Right ventricle myocardium inferior (tissue), 1 donor: ENCODE measurements around the gene RSF1. TPM values are rescaled to one million over a fixed set of nuclear protein-coding genes. Genes with fewer than 3 reads are reported as not detected.
A peak's percentile ranks its signal among the peaks of the same experiment; 100 is the strongest.

ENCODE experiments used
- ATAC-seq: fragments of 200-7000 bp; cut with Tn5 transposase; one replicate; pipeline ENCODE4 v1.9.1; 2020; ENCODE audit warnings: mild to moderate bottlenecking, moderate library complexity
- DNase-seq: peaks from one replicate; pipeline ENCODE4 v3.0.0; 2021; ENCODE audit errors: missing footprints
- intact Hi-C: fragments of 100-400 bp; cut with DNase I; formaldehyde crosslinking; loops from one replicate; pipeline ENCODE4 v1.11.0; 2022
- total RNA-seq: library from RNA; stranded (reverse); fragmentation: NEBNext Ultra II Directional; extraction: Animal tissue kit (Norgen Biotek cat#: 25700); gene quantifications from one replicate; pipeline ENCODE4 v1.2.1, GENCODE V29; 2021
- donor health status: DM: no; HTN: yes; CAD: no; lungs with severe emphysema.

RSF1 gene
- total RNA-seq, 1 donor from 2014 or later: 34.8 TPM

DNA sequence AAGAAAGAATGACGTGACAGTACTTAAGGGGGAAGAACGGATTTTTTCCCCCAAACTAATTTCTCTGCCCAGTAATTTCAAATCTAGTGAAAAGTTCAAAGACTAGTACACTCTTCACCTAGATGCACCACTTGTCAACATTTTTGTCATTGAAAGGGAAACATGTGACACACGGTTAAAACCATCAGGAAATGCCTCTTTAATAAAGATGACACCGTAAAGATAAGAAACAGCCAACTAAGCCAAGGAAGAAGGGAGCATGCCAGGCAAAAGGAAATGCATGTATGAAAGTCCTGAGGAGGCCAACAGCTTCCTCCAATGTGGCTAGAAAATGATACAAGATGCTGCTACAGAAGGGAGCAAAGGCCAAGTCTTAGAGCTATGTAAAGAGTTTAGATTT, 49.4 kb downstream of the RSF1 start:
- no peak for ATAC-seq
- intact Hi-C loops: no loop called here
- no peak for DNase-seq

DNA sequence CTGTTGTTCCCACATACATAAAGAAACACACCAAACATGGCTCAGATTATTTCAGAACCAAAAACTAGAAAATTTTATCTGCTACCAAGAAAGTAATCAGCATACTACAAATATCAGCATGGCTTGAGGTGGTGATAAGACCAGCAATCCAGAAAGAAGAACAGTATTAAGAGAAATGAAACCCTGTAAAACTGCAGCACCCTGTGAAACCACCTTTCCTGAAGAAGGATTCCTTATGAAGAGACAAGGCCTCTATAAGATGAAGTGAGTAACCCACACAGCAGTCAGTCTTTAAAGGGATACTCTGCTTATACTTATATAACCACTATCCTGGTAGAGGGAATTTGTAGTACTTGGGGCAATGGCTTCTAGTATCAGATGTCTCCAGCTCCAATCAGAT, 49.9 kb downstream of the RSF1 start:
- DNase-seq (no peak), ATAC-seq (no peak)
- intact Hi-C loops: no loop called here

DNA sequence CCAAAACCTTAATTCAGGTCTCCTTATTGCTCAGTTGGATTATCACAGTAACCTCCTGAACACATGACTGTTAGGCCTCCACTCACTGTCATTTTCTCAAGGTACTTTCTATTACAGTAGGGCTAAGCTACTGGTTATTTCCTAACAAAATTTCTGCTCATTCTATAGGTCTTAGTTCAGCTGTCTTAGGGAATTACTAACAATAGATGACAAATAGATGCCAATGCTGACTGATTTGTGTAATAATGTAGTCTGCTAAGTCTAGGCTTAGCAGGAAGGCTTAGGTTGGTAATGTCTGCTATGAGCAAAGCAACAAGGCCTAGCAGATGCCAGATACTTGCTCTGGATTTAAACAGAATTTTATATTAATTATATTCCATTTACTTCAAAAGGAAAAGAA, 58.1 kb downstream of the RSF1 start:
- intact Hi-C loops: no loop called here
- ATAC-seq (no peak), DNase-seq (no peak)

DNA sequence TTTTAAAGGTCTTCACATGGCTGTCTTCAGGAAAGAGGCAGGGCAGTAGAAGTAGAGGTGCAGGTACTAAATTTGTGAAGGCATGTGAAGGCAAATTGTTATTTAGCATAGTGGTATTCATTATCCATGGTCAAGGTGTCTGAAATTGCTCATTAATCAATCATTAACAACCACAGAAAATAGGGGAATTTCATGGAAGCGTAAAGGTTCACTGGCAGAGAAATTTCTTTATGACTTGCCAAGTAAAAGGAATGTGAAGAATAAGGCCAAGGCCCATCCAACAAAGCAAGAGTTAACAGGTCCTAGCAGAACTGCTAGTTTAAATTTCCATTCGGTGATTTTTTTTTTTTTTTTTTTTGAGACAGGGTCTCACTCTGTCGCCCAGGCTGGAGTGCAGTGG, 59.0 kb downstream of the RSF1 start:
- intact Hi-C loops: no loop called here
- no peak for ATAC-seq

DNA sequence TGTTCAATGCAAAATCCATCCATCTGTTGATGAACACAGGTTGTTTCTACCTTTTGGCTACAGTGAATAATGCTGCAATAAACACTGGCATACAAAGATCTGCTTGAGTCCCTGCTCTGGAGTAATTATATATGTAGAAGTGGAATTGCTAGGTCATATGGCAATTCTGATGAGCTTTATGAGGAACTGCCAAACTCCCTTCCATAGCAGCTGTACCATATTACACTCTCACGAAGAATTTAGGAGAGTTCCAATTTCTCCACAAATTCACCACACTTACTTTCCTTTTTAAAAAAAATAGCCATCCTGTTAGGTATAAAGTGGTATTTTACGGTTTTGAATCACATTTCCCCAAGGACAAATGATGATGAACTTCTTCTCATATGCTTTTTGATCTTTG, 62.2 kb downstream of the RSF1 start:
- no peak for ATAC-seq
- intact Hi-C loops: no loop called here
- no peak for DNase-seq

More for the DNA sequence above, 59.0 kb downstream of the RSF1 start:
- DNase-seq: no peak

DNA sequence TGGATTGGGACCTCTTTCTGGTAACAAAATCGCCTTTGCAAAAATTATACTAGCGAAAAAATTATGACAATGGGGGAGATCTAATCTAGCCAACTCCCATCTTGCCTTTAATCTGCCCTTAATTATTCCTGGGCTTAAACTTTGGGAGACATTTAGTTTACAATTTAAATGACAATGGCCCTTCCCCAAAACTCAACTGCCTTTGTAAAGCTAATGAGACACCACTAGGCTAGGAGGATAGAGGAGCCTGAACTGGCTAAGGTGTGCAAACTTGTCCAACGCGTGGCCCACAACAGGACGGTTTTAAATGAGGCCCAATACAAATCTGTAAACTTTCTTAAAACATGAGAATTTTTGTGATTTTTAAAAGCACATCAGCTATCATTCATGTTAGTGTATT, 67.3 kb downstream of the RSF1 start:
- DNase-seq (no peak), ATAC-seq (no peak)
- intact Hi-C loops: no loop called here

DNA sequence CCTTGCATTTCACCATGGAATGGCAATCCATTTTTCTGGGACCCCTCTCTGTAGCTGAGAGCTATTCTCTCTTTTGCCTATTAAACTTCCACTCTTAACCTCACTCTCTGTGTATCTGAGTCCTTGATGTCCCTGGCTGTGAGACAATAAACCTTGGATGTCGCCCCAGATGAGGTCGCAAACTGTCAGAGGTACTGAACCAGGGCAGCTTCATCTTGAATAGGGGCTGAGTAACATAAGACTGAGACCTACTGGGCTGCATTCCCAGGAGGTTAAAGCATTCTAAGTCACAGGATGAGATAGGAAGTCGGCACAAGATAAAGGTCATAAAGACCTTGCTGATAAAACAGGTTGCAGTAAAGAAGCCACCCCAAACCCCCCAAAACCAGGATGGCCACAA, 68.0 kb downstream of the RSF1 start:
- no peak for DNase-seq

DNA sequence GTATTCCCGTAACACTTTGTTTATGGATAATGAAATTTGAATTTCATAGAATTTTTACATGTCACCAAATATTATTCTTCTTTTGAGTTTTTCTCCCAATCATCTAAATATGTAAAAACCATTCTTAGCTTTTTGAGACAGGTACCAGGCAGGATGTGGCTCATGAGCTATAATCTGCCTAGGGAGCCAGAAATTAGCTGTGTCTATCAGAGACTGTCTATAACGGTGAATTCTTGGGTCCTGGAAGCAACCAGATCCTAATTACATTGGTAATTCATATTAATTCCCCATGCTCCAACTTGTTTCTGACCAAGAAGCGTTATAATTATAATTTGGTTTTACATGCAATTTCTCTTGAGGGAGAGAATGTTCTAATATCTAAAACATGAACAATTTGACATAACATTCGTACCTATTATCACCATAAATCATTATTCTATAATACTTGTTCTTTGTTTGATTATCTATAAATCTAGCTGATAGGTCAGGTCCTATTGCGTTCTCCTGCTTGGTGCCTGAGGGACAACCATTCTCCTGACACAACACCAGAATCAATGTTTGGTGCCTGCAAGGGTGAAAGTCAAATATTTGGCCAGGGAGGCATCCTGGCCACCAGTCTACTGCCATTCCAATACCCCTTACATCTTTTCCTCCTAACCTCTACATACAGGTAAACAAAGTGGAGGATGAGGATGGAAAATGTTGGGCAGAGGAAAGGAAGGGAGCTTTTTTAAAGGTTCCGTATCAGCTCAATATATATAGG, 69.9 kb downstream of the RSF1 start:
- ATAC-seq (no peak), DNase-seq (no peak)
- intact Hi-C loops: no loop called here

More for the DNA sequence above, 68.0 kb downstream of the RSF1 start:
- intact Hi-C loops: no loop called here
- ATAC-seq: peak; percentile 94

DNA sequence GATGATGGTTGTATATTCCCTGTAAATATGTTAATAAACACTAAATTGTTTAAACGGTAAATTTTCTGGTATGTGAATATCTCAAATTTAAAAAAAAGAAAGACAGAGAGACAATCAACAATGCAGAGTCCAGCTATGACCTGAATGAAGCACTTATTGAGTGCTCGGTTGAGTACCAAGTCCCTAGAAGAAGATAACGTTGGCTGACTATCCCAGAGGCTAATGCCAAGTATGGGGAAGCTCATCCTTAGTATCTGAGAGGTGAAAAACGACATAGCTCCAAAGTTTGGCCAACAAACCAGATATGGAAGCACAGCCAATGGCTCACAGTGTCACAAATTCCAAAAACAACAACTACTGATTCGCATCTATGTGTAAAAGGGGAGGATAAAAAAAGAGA, 71.3 kb downstream of the RSF1 start:
- intact Hi-C loops: loop anchor here (2.0 kb wide), 1 partner anchor 74 kb away; no protein-coding TSS in a partner anchor
- ATAC-seq (peak; percentile 51), DNase-seq (no peak)

DNA sequence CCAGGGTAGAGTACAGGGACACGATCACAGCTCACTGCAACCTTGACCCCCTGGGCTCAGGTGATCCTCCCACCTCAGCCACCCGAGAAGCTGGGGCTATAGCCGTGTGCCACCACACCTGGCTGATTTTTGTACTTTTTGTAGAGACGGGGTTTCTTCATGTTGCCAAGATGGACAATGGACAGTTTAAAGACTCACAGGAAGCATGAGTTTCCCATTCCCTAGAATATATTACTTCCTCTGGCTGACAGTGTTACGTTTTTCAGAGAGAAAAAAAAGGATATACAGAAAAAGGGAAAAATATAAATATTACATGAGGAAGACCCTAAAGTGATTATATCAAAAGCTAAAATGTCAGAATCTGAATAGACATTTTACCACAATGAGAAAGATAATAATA, 72.3 kb downstream of the RSF1 start:
- intact Hi-C loops: loop anchor here (2.0 kb wide), 1 partner anchor 75 kb away; no protein-coding TSS in a partner anchor
- no peak for ATAC-seq
- DNase-seq: no peak

DNA sequence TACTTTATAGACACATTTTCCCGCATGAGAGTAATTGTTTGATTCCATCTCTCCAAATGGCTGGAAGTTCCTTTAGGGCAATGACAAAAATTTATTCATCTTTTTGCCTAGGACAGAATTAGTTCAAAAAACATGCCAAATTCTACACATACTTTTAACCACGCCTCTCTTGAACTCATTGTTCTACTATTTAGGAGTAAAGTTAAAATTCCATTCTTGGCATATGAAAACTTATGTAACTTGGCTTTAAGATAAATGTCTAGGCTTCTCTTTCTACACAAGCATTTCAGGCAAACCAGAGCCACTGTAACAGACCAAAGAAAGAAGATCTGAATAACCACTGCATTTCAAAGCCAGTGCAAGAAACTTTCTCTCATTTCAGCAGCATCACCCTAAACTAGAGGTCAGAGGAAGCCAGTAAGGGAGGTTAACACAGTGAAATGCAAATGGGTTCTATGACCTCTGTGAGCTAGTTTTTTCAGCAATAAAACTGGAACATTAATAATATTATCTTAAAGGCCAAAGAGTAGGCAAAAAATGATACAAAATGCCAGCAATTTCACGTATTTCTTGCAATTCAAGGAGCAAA, 73.0 kb downstream of the RSF1 start:
- ATAC-seq: no peak
- intact Hi-C loops: no loop called here

DNA sequence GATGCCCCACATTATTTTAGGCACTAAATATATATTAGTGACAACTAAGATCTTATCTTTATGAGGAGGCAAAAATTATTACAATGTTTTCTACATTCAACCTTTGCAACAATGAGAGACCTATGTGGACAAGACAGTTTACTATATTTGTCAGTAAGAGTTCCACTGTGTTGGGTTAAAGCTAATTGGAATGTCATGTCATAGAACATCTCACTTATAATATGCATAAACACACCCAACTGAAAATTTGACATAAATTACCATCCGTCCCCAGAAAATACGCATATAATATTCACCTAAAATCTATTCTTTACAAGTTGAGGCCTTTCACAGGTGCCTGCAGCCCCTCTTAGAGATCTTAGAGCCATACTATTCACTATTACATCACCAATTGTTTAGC, 84.0 kb downstream of the RSF1 start:
- ATAC-seq (no peak), DNase-seq (no peak)
- intact Hi-C loops: no loop called here

More for the DNA sequence above, 73.0 kb downstream of the RSF1 start:
- no peak for DNase-seq

DNA sequence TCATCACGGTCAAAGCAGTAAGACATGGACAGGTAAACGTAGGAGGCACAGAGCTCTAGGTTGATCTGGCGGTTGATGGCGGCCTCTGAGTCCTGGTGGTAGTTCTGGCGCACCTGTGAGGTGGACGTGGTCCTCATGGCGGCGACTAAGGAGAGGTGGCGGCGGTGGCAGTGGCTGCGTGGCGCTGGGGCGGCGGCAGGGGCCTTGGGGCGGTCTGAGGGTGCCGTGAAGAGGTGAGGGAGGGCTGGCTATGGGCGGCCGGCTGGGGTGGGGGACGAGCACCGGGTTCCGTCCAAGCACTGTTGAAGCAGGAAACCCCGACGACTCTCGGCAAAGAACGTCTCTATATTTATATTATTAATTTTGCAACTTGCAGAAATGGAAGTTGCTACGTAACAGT, 85.6 kb downstream of the RSF1 start:
- no peak for DNase-seq
- intact Hi-C loops: no loop called here

DNA sequence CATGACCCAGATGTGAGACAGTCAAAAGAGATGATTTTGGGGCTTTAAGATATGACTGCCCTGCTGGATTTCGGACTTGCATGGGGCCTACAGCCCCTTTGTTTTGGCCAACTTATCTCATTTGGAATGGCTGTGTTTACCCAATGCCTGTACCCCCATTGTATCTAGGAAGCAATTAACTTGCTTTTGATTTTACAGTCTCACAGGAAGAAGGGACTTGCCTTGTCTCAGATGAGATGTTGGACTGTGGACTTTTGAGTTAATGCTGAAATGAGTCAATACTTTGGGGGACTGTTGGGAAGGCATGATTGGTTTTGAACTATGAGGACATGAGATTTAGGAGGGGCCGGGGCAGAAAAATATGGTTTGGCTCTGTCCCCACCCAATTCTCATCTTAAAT, 88.4 kb downstream of the RSF1 start:
- intact Hi-C loops: no loop called here
- no peak for DNase-seq
- ATAC-seq: no peak

More for the DNA sequence above, 85.6 kb downstream of the RSF1 start:
- ATAC-seq: no peak

DNA sequence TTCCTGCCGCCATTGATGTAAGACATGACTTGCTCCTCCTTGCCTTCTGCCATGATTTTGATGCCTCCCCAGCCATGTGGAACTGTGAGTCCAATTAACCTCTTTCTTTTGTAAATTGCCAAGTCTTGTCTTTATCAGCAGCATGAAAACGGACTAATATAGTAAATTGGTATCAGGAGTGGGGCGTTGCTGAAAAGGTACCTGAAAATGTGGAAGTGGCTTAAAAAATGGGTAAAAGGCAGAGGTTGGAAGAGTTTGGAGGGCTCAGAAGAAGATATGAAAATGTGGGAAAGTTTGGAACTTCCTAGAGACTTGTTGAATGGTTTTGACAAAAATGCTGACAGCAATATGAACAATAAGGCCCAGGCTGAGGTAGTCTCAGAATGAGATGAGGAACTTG, 89.7 kb downstream of the RSF1 start:
- intact Hi-C loops: no loop called here
- ATAC-seq: no peak
- no peak for DNase-seq

DNA sequence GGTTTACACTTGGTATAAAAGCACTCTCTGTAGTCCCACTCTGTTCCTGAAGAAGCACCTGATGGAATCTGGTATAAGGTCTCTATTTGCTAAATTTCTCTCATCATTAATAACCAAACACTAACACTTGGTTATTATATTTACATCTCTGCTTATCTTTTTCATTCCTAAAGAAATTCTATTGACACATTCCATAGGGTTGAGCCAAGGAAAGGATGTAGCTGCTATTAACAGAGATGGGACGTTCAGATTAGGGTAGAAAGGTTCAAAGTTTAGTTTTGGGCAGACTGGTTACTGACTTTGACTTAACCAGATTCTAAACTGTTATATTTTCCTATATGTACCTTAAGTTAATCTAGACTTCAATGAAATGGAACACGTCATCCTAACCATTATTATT, 91.5 kb downstream of the RSF1 start:
- intact Hi-C loops: no loop called here
- ATAC-seq (no peak), DNase-seq (no peak)

DNA sequence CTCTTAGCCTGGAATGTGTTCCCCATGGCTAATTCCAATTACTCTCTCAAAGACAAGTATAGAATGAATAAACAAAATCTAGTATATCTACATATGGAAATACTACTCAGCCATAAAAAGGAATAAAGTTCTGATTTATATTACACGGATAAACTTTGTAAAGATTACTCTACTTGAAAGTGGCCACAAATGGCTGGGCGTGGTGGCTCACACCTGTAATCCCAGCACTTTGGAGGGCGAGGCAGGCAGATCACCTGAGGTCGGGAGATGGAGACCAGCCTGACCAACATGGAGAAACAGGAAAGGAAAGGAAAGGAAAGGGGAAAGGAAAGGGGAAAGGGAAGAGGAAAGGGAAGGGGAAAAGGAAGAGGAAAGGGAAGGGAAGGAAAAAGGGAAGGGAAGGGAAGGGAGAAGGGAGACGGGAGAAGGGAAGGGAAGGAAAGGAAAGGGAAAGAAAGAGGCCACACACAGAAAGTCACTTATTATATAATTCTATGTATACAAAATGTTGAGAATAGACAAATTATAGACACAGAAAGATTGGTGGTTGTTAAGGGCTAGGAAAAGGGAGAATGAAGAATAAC, 92.2 kb downstream of the RSF1 start:
- DNase-seq: no peak
- ATAC-seq: no peak
- intact Hi-C loops: no loop called here

DNA sequence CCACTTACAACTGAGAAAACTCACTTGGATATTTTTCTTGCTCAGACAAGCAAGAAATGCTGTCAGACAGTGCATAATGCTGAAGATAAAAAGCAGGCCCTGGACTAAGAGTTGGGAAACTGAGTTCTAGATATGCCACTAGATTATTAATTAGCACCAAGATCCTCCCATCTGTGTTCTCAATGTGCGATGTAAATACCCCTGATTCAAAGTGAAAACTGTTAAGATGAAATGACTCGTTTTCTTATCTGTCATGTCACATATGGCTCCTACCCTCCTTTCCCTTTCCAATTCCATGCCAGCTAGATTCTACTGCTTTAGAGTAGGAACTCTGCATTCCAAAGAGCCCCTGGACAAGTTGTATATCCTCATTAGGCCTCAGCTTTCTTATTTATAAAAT, 94.0 kb downstream of the RSF1 start:
- ATAC-seq: no peak
- intact Hi-C loops: no loop called here
- no peak for DNase-seq

DNA sequence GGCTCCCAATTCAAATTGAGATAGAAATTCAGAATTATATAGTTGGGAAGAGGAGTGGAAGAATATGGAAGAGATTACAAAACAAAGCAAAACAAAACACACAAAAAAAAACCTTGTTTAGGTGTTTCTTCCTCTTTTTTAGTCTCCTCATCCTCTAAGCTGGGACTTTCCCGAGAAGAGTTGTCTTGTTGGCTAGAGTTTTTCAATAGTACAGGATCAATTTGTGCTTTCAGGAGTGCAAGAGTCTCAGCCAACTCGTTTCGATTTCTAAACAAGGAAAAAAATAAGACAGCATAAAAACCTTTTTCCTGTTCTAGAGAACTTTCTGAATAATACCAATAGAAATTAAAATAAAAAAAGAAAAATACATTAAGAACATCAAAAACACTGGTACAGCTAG, 95.1 kb downstream of the RSF1 start:
- intact Hi-C loops: no loop called here
- DNase-seq (no peak), ATAC-seq (no peak)

DNA sequence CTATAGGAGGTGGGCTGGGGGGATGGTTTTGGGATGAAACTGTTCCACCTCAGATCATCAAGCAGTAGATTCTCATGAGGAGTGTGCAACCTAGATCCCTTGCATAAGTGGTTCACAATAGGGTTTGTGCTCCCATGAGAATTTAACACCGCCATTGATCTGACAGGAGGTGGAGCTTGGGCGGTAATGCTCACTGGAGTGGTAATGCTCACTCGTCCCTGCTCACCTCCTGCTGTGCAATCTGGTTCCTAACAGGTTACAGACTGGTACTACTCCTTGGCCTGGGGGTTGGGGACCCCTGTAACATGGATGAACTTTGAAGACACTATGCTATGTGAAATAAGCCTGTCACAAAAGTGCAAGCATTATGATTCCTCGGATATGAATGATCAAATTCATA, 95.9 kb downstream of the RSF1 start:
- no peak for DNase-seq
- no peak for ATAC-seq
- intact Hi-C loops: no loop called here
